Transverse colon (tissue), 4 donors: ENCODE measurements around the gene PTGR3. TPM values are rescaled to one million over a fixed set of nuclear protein-coding genes. Genes with fewer than 3 reads are reported as not detected.

Source experiments
- DNase-seq: peaks from one replicate; pipeline ENCODE4 v3.0.0-alpha.2; 2019
- H3K27ac ChIP-seq, 4 donors: fragments of 200-600 bp; sonication (generic); 2 replicates each; pipeline ENCODE4 v1.5.1; 2016 to 2018; ENCODE audit warnings: inconsistent platforms in 4 of 4
- H3K27me3 ChIP-seq: fragments of 200-600 bp; sonication (generic); 2 replicates; pipeline ENCODE4 v1.5.1; 2017; ENCODE audit warnings: inconsistent platforms
- H3K36me3 ChIP-seq, 4 donors: fragments of 200-600 bp; sonication (generic); 2 replicates each; pipeline ENCODE4 v1.5.1; 2017 to 2019; ENCODE audit warnings: inconsistent platforms in 4 of 4
- H3K4me1 ChIP-seq, 4 donors: fragments of 200-600 bp; sonication (generic); 2 replicates each; pipeline ENCODE4 v1.5.1; 2017 to 2020; ENCODE audit warnings: inconsistent platforms in 4 of 4
- H3K4me3 ChIP-seq, 4 donors: fragments of 200-600 bp; sonication (generic); 1 replicate in 1 of 4; 2 replicates in 3 of 4; pipeline versions ENCODE4 v1.5.1 to v1.6.1; 2017 to 2019; ENCODE audit warnings: inconsistent platforms in 4 of 4
- H3K9me3 ChIP-seq, 2 donors: fragments of 200-600 bp; sonication (generic); 2 replicates each; pipeline ENCODE4 v1.5.1; 2017 to 2019; ENCODE audit warnings: inconsistent platforms in 2 of 2
- EP300 ChIP-seq: sonication (generic); formaldehyde crosslinking; IDR thresholded peaks from one replicate; pipeline ENCODE4 v1.6.1; 2017; ENCODE audit warnings: antibody characterized with exemption, low read depth
- POLR2A ChIP-seq: fragments of 450-650 bp; IDR thresholded peaks from one replicate; pipeline ENCODE4 v1.6.1; 2016; ENCODE audit warnings: antibody characterized with exemption, mild to moderate bottlenecking, moderate library complexity
- POLR2AphosphoS5 ChIP-seq, 3 donors: sonication (generic); formaldehyde crosslinking; IDR thresholded peaks; one replicate each; pipeline ENCODE4 v1.6.1; 2016; ENCODE audit warnings: antibody characterized with exemption in 3 of 3
- WGBS, 2 donors: methylation state at CpG; one replicate each; pipeline ENCODE4 v1.1.5; 2018; ENCODE audit warnings: low coverage in 1 of 2; 5-methylcytosine and 5-hydroxymethylcytosine counted together
- in situ Hi-C, 4 donors: fragments of 200-750 bp; cut with MboI; loops; one replicate each; pipeline versions ENCODE4 v1.15.0 to v1.15.1; 2017; ENCODE audit warnings: low sequenced_read_pairs in 3 of 4, low pct_ligation_motif_present in 1 of 4, low pct_unique_long_range_greater_than_20kb in 1 of 4
- intact Hi-C: fragments of 100-400 bp; cut with DNase I; formaldehyde crosslinking; loops from one replicate; pipeline ENCODE4 v1.15.1; 2023; ENCODE audit warnings: low total_unique reads
- total RNA-seq, 4 donors: library from RNA; depleted of rRNA; stranded (reverse); fragments of >200 nt; gene quantifications; one replicate each; pipeline ENCODE4 v1.1.0, GENCODE V29; 2016
- TF ChIP-seq, protein P1 (sequence below), 5 experiments: fragments of 200-600 bp in 3 of 5; fragments of 450-650 bp in 2 of 5; sonication (generic) in 3 of 5; IDR thresholded peaks; 1 replicate in 2 of 5; 2 replicates in 3 of 5; pipeline ENCODE4 v1.5.1; 2016 to 2017; ENCODE audit warnings: antibody characterized with exemption in 5 of 5, inconsistent platforms in 3 of 5, mild to moderate bottlenecking in 2 of 5, moderate library complexity in 1 of 5

PTGR3 gene
- total RNA-seq, 4 donors from 2014 or later, result 10.1 to 45.9 (median 23.4) TPM

DNA sequence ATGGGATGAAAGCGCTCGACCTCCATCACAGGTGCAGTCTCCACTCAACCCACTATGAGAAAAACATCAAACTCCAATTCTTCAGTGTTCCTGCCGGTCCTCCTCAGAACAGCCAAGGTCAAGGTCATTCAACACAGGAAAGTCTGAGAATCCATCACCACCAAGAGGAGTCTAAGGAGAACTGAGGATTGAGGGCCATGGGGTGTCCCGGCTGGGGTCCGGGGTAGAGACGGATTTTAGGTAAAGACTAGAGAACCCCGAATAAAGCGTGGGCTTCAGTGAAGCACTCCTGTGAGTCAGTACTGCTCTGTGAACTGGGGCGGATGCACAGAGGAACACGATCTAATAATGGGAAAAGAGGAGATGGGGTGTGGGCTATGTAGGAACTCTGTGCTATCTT, 41.8 kb downstream of the PTGR3 start:
- peak overlapping the region in 3 of 4 donors; percentile 58 to 72 (median 61) for H3K27ac ChIP-seq
- intact Hi-C loops, result no loop called here
- 83 to 98% methylated on average over 5 to 10 of the region's 10 CpGs for WGBS, 2 donors

DNA sequence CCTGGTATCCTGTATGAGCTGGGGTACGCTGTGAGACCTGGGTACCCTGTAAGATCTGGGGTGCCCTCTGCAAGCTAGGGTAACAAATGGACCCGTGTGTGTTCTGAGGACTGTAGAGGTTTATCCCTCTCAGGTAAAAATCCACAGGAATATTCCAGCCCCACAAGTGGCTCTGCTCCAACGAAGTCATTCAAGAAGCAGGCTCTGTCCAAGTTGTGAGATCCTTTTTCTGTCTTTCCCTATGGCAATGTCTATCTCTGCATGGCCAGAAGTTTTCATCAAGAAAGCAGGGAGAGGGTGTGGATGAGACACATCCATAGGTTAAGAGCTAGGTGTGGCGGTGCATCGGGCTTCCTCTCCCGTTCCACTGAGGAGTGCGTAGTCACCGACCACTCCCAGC, 43.0 kb downstream of the PTGR3 start:
- in situ Hi-C loops, result no loop called here
- H3K4me1 ChIP-seq, result peaks cover 0 to 9% (median 3%) of the 10 kb centered on the region in 4 donors
- WGBS, 2 donors, result 89% methylated on average over 8 of the region's 8 CpGs; no CpG with 5 or more reads in 1 of the 2 donors
- no peaks in the 10 kb centered on the region for H3K9me3 ChIP-seq
- no peak overlapping the region for H3K27ac ChIP-seq
- DNase-seq, result no peak
- H3K4me3 ChIP-seq, result no peak overlapping the region
- H3K36me3 ChIP-seq, result no peaks in the 10 kb centered on the region
- intact Hi-C loops, result no loop called here
- TF ChIP-seq EP300, result no peak
- TF ChIP-seq, protein P1, sequence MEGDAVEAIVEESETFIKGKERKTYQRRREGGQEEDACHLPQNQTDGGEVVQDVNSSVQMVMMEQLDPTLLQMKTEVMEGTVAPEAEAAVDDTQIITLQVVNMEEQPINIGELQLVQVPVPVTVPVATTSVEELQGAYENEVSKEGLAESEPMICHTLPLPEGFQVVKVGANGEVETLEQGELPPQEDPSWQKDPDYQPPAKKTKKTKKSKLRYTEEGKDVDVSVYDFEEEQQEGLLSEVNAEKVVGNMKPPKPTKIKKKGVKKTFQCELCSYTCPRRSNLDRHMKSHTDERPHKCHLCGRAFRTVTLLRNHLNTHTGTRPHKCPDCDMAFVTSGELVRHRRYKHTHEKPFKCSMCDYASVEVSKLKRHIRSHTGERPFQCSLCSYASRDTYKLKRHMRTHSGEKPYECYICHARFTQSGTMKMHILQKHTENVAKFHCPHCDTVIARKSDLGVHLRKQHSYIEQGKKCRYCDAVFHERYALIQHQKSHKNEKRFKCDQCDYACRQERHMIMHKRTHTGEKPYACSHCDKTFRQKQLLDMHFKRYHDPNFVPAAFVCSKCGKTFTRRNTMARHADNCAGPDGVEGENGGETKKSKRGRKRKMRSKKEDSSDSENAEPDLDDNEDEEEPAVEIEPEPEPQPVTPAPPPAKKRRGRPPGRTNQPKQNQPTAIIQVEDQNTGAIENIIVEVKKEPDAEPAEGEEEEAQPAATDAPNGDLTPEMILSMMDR (IDR thresholded peaks at IDR 0.05), result no peak
- no peak for TF ChIP-seq POLR2AphosphoS5 (IDR thresholded peaks at IDR 0.05)
- TF ChIP-seq POLR2A, result no peak
- H3K27me3 ChIP-seq, result no peaks in the 10 kb centered on the region

More for the DNA sequence above, 41.8 kb downstream of the PTGR3 start:
- DNase-seq, result no peak
- TF ChIP-seq EP300, result no peak
- Histone ChIP-seq H3K4me3 (no peak overlapping the region), H3K36me3 (no peaks in the 10 kb centered on the region), H3K4me1 (peaks cover 0 to under 1% (median 0%) of the 10 kb centered on the region in 4 donors), H3K27me3 (no peaks in the 10 kb centered on the region), H3K9me3 (no peaks in the 10 kb centered on the region)
- in situ Hi-C loops, result no loop called here

GRCh38 chr18:75164479-75164878, 44.5 kb downstream of the PTGR3 start:
- intact Hi-C loops, result no loop called here
- Histone ChIP-seq H3K9me3 (no peaks in the 10 kb centered on the region), H3K27ac (no peak overlapping the region), H3K4me1 (peaks cover 0 to 9% (median 3%) of the 10 kb centered on the region in 4 donors), H3K36me3 (no peaks in the 10 kb centered on the region), H3K4me3 (no peak overlapping the region), H3K27me3 (no peaks in the 10 kb centered on the region)
- 82% methylated on average over 3 of the region's 3 CpGs; no CpG with 5 or more reads in 1 of the 2 donors for WGBS, 2 donors
- TF ChIP-seq POLR2AphosphoS5 (IDR thresholded peaks at IDR 0.05) (no peak), POLR2A (no peak), EP300 (no peak)
- TF ChIP-seq, protein P1 (IDR thresholded peaks at IDR 0.05), result no peak
- in situ Hi-C loops, result no loop called here
- no peak for DNase-seq

DNA sequence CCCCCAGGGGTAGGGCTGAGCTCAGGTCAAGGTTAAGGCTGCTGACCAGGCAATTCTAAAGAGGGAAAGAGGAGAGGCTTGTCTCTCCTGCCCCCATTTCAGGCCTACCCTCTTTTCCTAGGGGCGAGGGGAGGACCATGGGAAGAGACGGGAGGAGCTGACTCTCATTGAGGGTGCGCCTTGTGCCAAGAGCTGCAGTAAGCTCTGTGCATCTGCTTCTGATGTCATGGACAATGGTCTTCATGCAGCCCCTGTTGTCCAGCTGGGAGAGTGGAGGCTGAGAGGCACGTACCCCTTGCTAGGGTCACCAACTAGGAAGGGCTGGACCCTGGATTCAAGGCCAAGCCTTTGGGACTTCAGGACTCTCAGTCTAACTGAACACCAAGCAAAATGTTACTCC, 45.2 kb downstream of the PTGR3 start:
- no peak for DNase-seq
- intact Hi-C loops (no loop called here), in situ Hi-C loops (no loop called here)
- TF ChIP-seq, protein P1 (IDR thresholded peaks at IDR 0.05), result no peak
- TF ChIP-seq EP300, result no peak
- TF ChIP-seq POLR2AphosphoS5 (IDR thresholded peaks at IDR 0.05), result no peak
- TF ChIP-seq POLR2A, result no peak
- H3K9me3 ChIP-seq, result no peaks in the 10 kb centered on the region
- 93% methylated on average over 4 of the region's 4 CpGs; no CpG with 5 or more reads in 1 of the 2 donors for WGBS, 2 donors
- no peak overlapping the region for H3K27ac ChIP-seq
- H3K4me3 ChIP-seq, result no peak overlapping the region
- H3K27me3 ChIP-seq, result no peaks in the 10 kb centered on the region
- no peaks in the 10 kb centered on the region for H3K36me3 ChIP-seq
- peaks cover 0 to 9% (median 3%) of the 10 kb centered on the region in 4 donors for H3K4me1 ChIP-seq

DNA sequence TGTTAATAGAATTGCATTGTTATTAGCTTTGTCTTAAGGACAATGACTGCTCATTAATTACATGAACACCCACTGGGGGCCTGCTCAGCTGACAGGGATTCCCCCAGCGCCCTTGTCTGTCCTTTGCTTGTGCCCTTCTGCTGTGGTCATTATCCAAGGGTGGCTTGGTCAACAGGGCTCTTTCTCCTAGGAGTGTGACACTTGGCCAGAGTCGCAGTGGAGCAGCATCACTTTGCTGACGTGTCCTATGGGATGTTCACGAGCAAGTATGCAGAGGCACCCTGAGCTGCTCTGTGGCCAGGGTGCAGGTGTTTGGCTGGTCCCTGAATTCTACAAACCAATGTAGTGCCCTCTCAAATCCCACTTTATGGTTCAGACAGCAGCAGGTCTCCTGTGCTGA, 46.0 kb downstream of the PTGR3 start:
- H3K27me3 ChIP-seq, result no peaks in the 10 kb centered on the region
- H3K36me3 ChIP-seq, result no peaks in the 10 kb centered on the region
- 94 to 100% methylated on average over 1 to 4 of the region's 4 CpGs for WGBS, 2 donors
- no peak for TF ChIP-seq POLR2A
- no peak for TF ChIP-seq EP300
- TF ChIP-seq POLR2AphosphoS5 (IDR thresholded peaks at IDR 0.05), result no peak
- TF ChIP-seq, protein P1 (IDR thresholded peaks at IDR 0.05), result no peak
- H3K4me1 ChIP-seq, result peaks cover 0 to 9% (median 3%) of the 10 kb centered on the region in 4 donors
- H3K4me3 ChIP-seq, result no peak overlapping the region
- in situ Hi-C loops (no loop called here), intact Hi-C loops (no loop called here)
- no peak for DNase-seq
- no peak overlapping the region for H3K27ac ChIP-seq
- no peaks in the 10 kb centered on the region for H3K9me3 ChIP-seq
